K562 (cell line): Measurements from ENCODE around the gene SYT14. TPM values are rescaled to one million over a fixed set of nuclear protein-coding genes. Genes with fewer than 3 reads are reported as not detected.

Experiments used
- ATAC-seq: fragments of 200-7000 bp; cut with Tn5 transposase; 3 replicates; pipeline ENCODE4 v1.9.1; 2020; ENCODE audit warnings: moderate library complexity
- BruUV-seq: library from RNA; stranded (reverse); fragments of 400-500 nt; replicated peaks from 2 replicates; lab custom pipeline; 2021; lab: Mats Ljungman, UMichigan
- CTCF ChIA-PET: fragments of 300-600 bp; formaldehyde crosslinking; extraction: SDS; loops from one replicate; lab custom pipeline; 2021; ENCODE audit warnings: low intra/inter-chr PET ratio; lab: Yijun Ruan, JAX
- POLR2A ChIA-PET: fragments of 300-600, 350-650 bp; sonication (Branson Sonifier 250); formaldehyde crosslinking; extraction: SDS; loops from one replicate; lab custom pipeline; 2021; ENCODE audit warnings: antibody characterized with exemption, inconsistent platforms; lab: Yijun Ruan, JAX
- DNase-seq, 4 experiments: peaks; one replicate each; pipeline versions ENCODE4 v3.0.0 to v3.0.0-alpha.2; 2011 to 2018; ENCODE audit warnings: low spot score in 3 of 4, mixed read lengths in 3 of 4; ENCODE audit errors: extremely low read depth in 1 of 4
- FAIRE-seq: peaks from 2 replicates; lab custom pipeline; 2011; peaks lifted over from hg19 to GRCh38; lab: Jason Lieb, UNC
- H2AFZ ChIP-seq: 2 replicates; pipeline ENCODE4 v1.6.0; 2011; ENCODE audit warnings: low read depth, low read length, control low read depth, inconsistent platforms
- H3K27ac ChIP-seq: fragments of 200-600 bp; 3 replicates; pipeline ENCODE4 v1.8.0; 2011; ENCODE audit warnings: low read depth, mild to moderate bottlenecking, control low read depth, inconsistent platforms, low read length, moderate library complexity, mixed read lengths; ENCODE audit errors: extremely low read depth
- H3K27me3 ChIP-seq, 2 experiments: fragments of 300-600 bp in 1 of 2; 2 replicates in 1 of 2; 3 replicates in 1 of 2; pipeline versions ENCODE4 v1.6.0 to v1.8.0; 2011; ENCODE audit warnings: inconsistent platforms in 2 of 2, low read length in 2 of 2, mild to moderate bottlenecking in 1 of 2, mixed read lengths in 1 of 2, moderate library complexity in 1 of 2; ENCODE audit not compliant: control insufficient read depth in 2 of 2, insufficient read depth in 2 of 2
- H3K36me3 ChIP-seq: fragments of 300-600 bp; 3 replicates; pipeline ENCODE4 v1.8.0; 2011; ENCODE audit warnings: mild to moderate bottlenecking, low read length, inconsistent platforms; ENCODE audit not compliant: control insufficient read depth, insufficient read depth
- H3K4me1 ChIP-seq, 2 experiments: fragments of 200-600 bp in 1 of 2; replicated peaks in 1 of 2; 2 replicates in 1 of 2; 3 replicates in 1 of 2; pipeline versions ENCODE4 v1.5.1 to v1.8.0; 2011; ENCODE audit warnings: inconsistent platforms in 2 of 2, low read length in 2 of 2, mild to moderate bottlenecking in 1 of 2, mixed read lengths in 1 of 2, moderate library complexity in 1 of 2; ENCODE audit not compliant: control insufficient read depth in 2 of 2, insufficient read depth in 2 of 2
- H3K4me2 ChIP-seq: 2 replicates; pipeline ENCODE4 v1.6.1; 2011; ENCODE audit warnings: low read length, control low read depth, inconsistent platforms, mixed read lengths; ENCODE audit not compliant: insufficient read depth
- H3K4me3 ChIP-seq: fragments of 200-600 bp; sonication (generic), shearing (Covaris generic); 2 replicates; pipeline ENCODE4 v1.5.1; 2016; ENCODE audit warnings: control low read depth, inconsistent platforms
- H3K79me2 ChIP-seq: fragments of 200-600 bp; 3 replicates; pipeline ENCODE4 v1.8.0; 2011; ENCODE audit warnings: low read length, inconsistent platforms; ENCODE audit not compliant: control insufficient read depth, insufficient read depth
- H3K9ac ChIP-seq, 2 experiments: 2 replicates each; pipeline versions ENCODE4 v1.6.0 to v1.6.1; 2011; ENCODE audit warnings: low read depth in 2 of 2, low read length in 2 of 2, control low read depth in 1 of 2, inconsistent platforms in 1 of 2, mild to moderate bottlenecking in 1 of 2, mixed read lengths in 1 of 2; ENCODE audit not compliant: insufficient read depth in 1 of 2
- H3K9me1 ChIP-seq: one replicate; pipeline ENCODE4 v1.6.0; 2011; ENCODE audit warnings: inconsistent platforms, mild to moderate bottlenecking, low read length, moderate library complexity; ENCODE audit not compliant: control insufficient read depth, insufficient read depth
- H3K9me3 ChIP-seq: replicated peaks from 2 replicates; pipeline ENCODE4 v1.5.1; 2011; ENCODE audit warnings: low read depth, low read length, inconsistent platforms; ENCODE audit not compliant: control insufficient read depth, insufficient read depth
- H4K20me1 ChIP-seq: replicated peaks from 2 replicates; pipeline ENCODE4 v1.6.1; 2011; ENCODE audit warnings: low read length, inconsistent platforms, mixed read lengths; ENCODE audit not compliant: control insufficient read depth, insufficient read depth
- BCL6 ChIP-seq: fragments of 250-450 bp; sonication (Bioruptor Pico); IDR thresholded peaks from 2 replicates; pipeline ENCODE4 v1.4.0; 2020
- ETS2 ChIP-seq: IDR thresholded peaks from 2 replicates; pipeline ENCODE4 v1.6.1; 2016; ENCODE audit warnings: borderline replicate concordance, missing genetic modification characterization, mild to moderate bottlenecking, moderate library complexity, missing compliant biosample characterization; ENCODE audit not compliant: poor library complexity, severe bottlenecking
- FIP1L1 ChIP-seq: fragments of 200-400 bp; formaldehyde crosslinking; IDR thresholded peaks from 2 replicates; pipeline ENCODE4 v1.6.1; 2018; ENCODE audit warnings: mild to moderate bottlenecking, low read depth, low read length; ENCODE audit not compliant: poor library complexity, severe bottlenecking
- KAT7 ChIP-seq: sonication (generic); formaldehyde crosslinking; IDR thresholded peaks from 2 replicates; pipeline ENCODE4 v1.8.0; 2022; ENCODE audit warnings: missing genetic modification reagents, mild to moderate bottlenecking, borderline replicate concordance
- LARP7 ChIP-seq: fragments of 450-650 bp; IDR thresholded peaks from 2 replicates; pipeline ENCODE4 v1.6.1; 2016
- MCM7 ChIP-seq, 2 experiments: fragments of 450-650 bp; IDR thresholded peaks; 2 replicates each; pipeline ENCODE4 v1.6.1; 2016 to 2018
- PHTF2 ChIP-seq: fragments of 250-450 bp; sonication (Bioruptor Pico); IDR thresholded peaks from 2 replicates; pipeline ENCODE4 v1.5.0; 2021; ENCODE audit warnings: mild to moderate bottlenecking
- POLR2A ChIP-seq: fragments of 450-650 bp; conservative IDR thresholded peaks from 2 replicates; pipeline ENCODE4 v1.6.1; 2016
- RBM14 ChIP-seq: fragments of 200-400 bp; formaldehyde crosslinking; IDR thresholded peaks from 2 replicates; pipeline ENCODE4 v1.6.1; 2018; ENCODE audit warnings: low read depth, mild to moderate bottlenecking, low read length, moderate library complexity, borderline replicate concordance; ENCODE audit not compliant: insufficient read depth
- RBM25 ChIP-seq: fragments of 200-400 bp; formaldehyde crosslinking; IDR thresholded peaks from 2 replicates; pipeline ENCODE4 v1.6.1; 2018; ENCODE audit warnings: low read length, low read depth, moderate library complexity; ENCODE audit not compliant: severe bottlenecking
- SRF ChIP-seq, 2 experiments: fragments of 250-450, 450-650 bp in 1 of 2; sonication (Bioruptor Pico) in 1 of 2; sonication (generic) in 1 of 2; formaldehyde crosslinking; IDR thresholded peaks; 2 replicates each; pipeline versions ENCODE4 v1.5.0 to v1.5.1; 2020 to 2022; ENCODE audit warnings: mild to moderate bottlenecking in 1 of 2, missing genetic modification reagents in 1 of 2
- TCF3 ChIP-seq: sonication (generic); formaldehyde crosslinking; IDR thresholded peaks from 2 replicates; pipeline ENCODE4 v1.4.0; 2020; ENCODE audit warnings: mild to moderate bottlenecking, missing genetic modification reagents
- TFAM ChIP-seq: fragments of 250-450 bp; sonication (Bioruptor Pico); conservative IDR thresholded peaks from 2 replicates; pipeline ENCODE4 v1.5.0; 2021; ENCODE audit warnings: mild to moderate bottlenecking, moderate library complexity
- XRCC4 ChIP-seq: IDR thresholded peaks from one replicate; pipeline ENCODE4 v1.6.1; 2011; ENCODE audit not compliant: insufficient read depth, insufficient read length; ENCODE audit errors: extremely low read depth
- ZC3H4 ChIP-seq: sonication (generic); formaldehyde crosslinking; IDR thresholded peaks from 2 replicates; pipeline ENCODE4 v1.9.0; 2021; ENCODE audit warnings: missing genetic modification reagents, borderline replicate concordance
- ZNF311 ChIP-seq: fragments of 250-450 bp; sonication (Bioruptor Pico); IDR thresholded peaks from 2 replicates; pipeline ENCODE4 v1.4.0; 2020; ENCODE audit warnings: mild to moderate bottlenecking, moderate library complexity
- ZNF347 ChIP-seq: fragments of 450-650 bp; formaldehyde crosslinking; IDR thresholded peaks from 2 replicates; pipeline ENCODE4 v1.4.0; 2020; ENCODE audit warnings: low read depth, mild to moderate bottlenecking, moderate library complexity
- ZNF384 ChIP-seq: IDR thresholded peaks from 2 replicates; pipeline ENCODE4 v1.6.1; 2012; ENCODE audit warnings: low read depth, low read length, improper control_type of control experiment
- WGBS: fragments of 100-300 bp; shearing (Covaris generic); methylation state at CpG from one replicate; pipeline ENCODE4 v1.1.6; 2016; ENCODE audit warnings: low coverage, mixed read lengths; ENCODE audit not compliant: insufficient coverage; ENCODE audit errors: missing lambda C conversion rate; 5-methylcytosine and 5-hydroxymethylcytosine counted together
- in situ Hi-C: fragments of 300-500 bp; cut with MboI; formaldehyde crosslinking; loops from 4 replicates; pipeline ENCODE4 v1.15.0; 2018; ENCODE audit warnings: inconsistent platforms, mixed read lengths
- intact Hi-C: fragments of 100-400 bp; cut with micrococcal nuclease; formaldehyde crosslinking; loops from 2 replicates; pipeline ENCODE4 v1.14.2; 2022
- polyA plus RNA-seq, 8 experiments: library from polyadenylated mRNA; depleted of rRNA in 4 of 8; stranded (reverse) in 5 of 8; unstranded in 3 of 8; fragments of >200 nt; fragmentation: Nextera tagmentation in 2 of 8; fragmentation: Illumina TruSeq in 1 of 8; extraction: Ambion mirVana in 2 of 8; extraction: Trizol in 1 of 8; gene quantifications; 2 replicates each; pipeline versions ENCODE4 v1.2.1 to v1.2.3, GENCODE V29; 2011 to 2014; ENCODE audit warnings: inconsistent platforms in 1 of 8, missing spikeins in 1 of 8
- total RNA-seq, 7 experiments: library from RNA; depleted of rRNA in 6 of 7; stranded (reverse); fragments of >200 nt in 6 of 7; fragmentation: Illumina TruSeq in 2 of 7; extraction: Trizol in 2 of 7; gene quantifications; 2 replicates each; pipeline versions ENCODE4 v1.2.1 to v1.2.3, GENCODE V29; 2011 to 2021; ENCODE audit warnings: low replicate concordance in 1 of 7
- TF ChIP-seq, protein P1 (sequence below): fragments of 450-650 bp; IDR thresholded peaks from 2 replicates; pipeline ENCODE4 v1.6.1; 2016; ENCODE audit warnings: antibody characterized with exemption
- TF ChIP-seq, protein P2 (sequence below): fragments of 250-450 bp; sonication (Bioruptor Pico); IDR thresholded peaks from 2 replicates; pipeline ENCODE4 v1.5.0; 2022; ENCODE audit warnings: mild to moderate bottlenecking

The SYT14 gene
- total and polyA plus RNA-seq, 9 of the 15 experiments (the other 6 are each of a cell fraction or from before 2014, with no cell fraction given), result 0.01 to 0.04 TPM; not detected in 7

DNA sequence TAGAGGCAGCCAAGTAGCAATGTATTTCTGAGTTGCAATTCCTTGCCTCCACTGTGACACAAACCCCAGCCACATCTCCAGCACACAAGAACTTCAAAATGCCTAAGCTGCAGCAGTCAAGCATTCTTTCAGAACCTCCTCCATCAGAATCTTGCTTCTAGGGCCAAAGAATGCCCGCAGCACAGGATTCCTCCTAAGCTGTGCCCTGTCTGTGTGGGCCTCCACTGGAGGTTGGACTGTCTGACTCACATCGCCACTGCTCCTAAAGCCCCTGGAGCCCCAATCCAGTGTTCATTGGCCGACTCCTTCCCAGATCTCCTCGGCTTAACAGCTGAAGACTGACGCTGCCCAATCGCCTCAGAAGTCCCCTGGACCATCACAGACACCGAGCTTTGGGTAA lies 251.4 kb downstream of the SYT14 start:
- 2% methylated on average over 7 of the region's 7 CpGs for WGBS
- Histone ChIP-seq H3K9ac (no peak overlapping the region), H4K20me1 (no peaks in the 10 kb centered on the region), H3K27me3 (no peaks in the 10 kb centered on the region), H3K27ac (no peak overlapping the region), H3K9me1 (no peaks in the 10 kb centered on the region), H2AFZ (no peak overlapping the region), H3K4me3 (no peak overlapping the region), H3K36me3 (no peaks in the 10 kb centered on the region), H3K4me1 (no peaks in the 10 kb centered on the region), H3K4me2 (no peak overlapping the region), H3K79me2 (no peaks in the 10 kb centered on the region), H3K9me3 (no peaks in the 10 kb centered on the region)
- no peak for ATAC-seq
- in situ Hi-C loops, result no loop called here
- no peak for DNase-seq
- no peak for FAIRE-seq
- POLR2A ChIA-PET, result no interaction called here
- CTCF ChIA-PET, result no interaction called here
- intact Hi-C loops, result no loop called here
- BruUV-seq, result no TSS peak
- TF ChIP-seq ZC3H4 (no peak), TCF3 (CRISPR knock-in tag) (no peak), FIP1L1 (no peak), ZNF311 (CRISPR knock-in tag) (no peak), XRCC4 (no peak), KAT7 (CRISPR knock-in tag) (no peak), PHTF2 (no peak), MCM7 (IDR thresholded peaks at IDR 0.05) (no peak), LARP7 (no peak), POLR2A (no peak), SRF (CRISPR knock-in tag; IDR thresholded peaks at IDR 0.05) (no peak), RBM14 (no peak), TFAM (CRISPR knock-in tag) (no peak), ZNF347 (no peak), ZNF384 (no peak), ETS2 (tag) (no peak), RBM25 (no peak), BCL6 (CRISPR knock-in tag) (no peak)
- TF ChIP-seq, protein P1, sequence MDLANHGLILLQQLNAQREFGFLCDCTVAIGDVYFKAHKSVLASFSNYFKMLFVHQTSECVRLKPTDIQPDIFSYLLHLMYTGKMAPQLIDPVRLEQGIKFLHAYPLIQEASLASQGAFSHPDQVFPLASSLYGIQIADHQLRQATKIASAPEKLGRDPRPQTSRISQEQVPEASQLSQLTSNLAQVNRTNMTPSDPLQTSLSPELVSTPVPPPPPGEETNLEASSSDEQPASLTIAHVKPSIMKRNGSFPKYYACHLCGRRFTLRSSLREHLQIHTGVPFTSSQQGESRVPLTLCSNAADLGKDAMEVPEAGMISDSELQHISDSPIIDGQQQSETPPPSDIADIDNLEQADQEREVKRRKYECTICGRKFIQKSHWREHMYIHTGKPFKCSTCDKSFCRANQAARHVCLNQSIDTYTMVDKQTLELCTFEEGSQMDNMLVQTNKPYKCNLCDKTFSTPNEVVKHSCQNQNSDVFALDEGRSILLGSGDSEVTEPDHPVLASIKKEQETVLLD, result no peak
- TF ChIP-seq, protein P2, sequence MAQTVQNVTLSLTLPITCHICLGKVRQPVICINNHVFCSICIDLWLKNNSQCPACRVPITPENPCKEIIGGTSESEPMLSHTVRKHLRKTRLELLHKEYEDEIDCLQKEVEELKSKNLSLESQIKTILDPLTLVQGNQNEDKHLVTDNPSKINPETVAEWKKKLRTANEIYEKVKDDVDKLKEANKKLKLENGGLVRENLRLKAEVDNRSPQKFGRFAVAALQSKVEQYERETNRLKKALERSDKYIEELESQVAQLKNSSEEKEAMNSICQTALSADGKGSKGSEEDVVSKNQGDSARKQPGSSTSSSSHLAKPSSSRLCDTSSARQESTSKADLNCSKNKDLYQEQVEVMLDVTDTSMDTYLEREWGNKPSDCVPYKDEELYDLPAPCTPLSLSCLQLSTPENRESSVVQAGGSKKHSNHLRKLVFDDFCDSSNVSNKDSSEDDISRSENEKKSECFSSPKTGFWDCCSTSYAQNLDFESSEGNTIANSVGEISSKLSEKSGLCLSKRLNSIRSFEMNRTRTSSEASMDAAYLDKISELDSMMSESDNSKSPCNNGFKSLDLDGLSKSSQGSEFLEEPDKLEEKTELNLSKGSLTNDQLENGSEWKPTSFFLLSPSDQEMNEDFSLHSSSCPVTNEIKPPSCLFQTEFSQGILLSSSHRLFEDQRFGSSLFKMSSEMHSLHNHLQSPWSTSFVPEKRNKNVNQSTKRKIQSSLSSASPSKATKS (CRISPR knock-in tag), result no peak
